Neural cell (in vitro differentiated cells): Measurements from ENCODE around the gene PIGQ. TPM values are rescaled to one million over a fixed set of nuclear protein-coding genes. Genes with fewer than 3 reads are reported as not detected.

Experiments used
- H2AFZ ChIP-seq: fragments of 200-600, 300-800 bp; sonication (generic), shearing (Covaris generic); 2 replicates; pipeline ENCODE4 v1.6.0; 2014; ENCODE audit warnings: low read depth, mild to moderate bottlenecking, antibody characterized with exemption, low read length, moderate library complexity
- H3F3A ChIP-seq: fragments of 200-600 bp; shearing (Covaris generic); 2 replicates; pipeline ENCODE4 v1.6.1; 2016; ENCODE audit warnings: mild to moderate bottlenecking, moderate library complexity, mixed read lengths, antibody characterized with exemption, low read length; ENCODE audit not compliant: insufficient read depth, poor library complexity, severe bottlenecking
- H3K27ac ChIP-seq: fragments of 200-600, 300-800 bp; sonication (generic), shearing (Covaris generic); 2 replicates; pipeline ENCODE4 v1.5.1; 2014; ENCODE audit warnings: mild to moderate bottlenecking, low read length, moderate library complexity
- H3K27me3 ChIP-seq: fragments of 300-800, 200-600 bp; sonication (generic), shearing (Covaris generic); 2 replicates; pipeline ENCODE4 v1.6.0; 2014; ENCODE audit warnings: mild to moderate bottlenecking, low read depth, low read length, moderate library complexity; ENCODE audit not compliant: insufficient read depth
- H3K36me3 ChIP-seq: fragments of 300-800, 200-600 bp; sonication (generic), shearing (Covaris generic); 2 replicates; pipeline ENCODE4 v1.5.1; 2014; ENCODE audit warnings: mild to moderate bottlenecking, antibody characterized with exemption, low read length, moderate library complexity; ENCODE audit not compliant: insufficient read depth
- H3K4me2 ChIP-seq: fragments of 300-800, 200-600 bp; sonication (generic), shearing (Covaris generic); 2 replicates; pipeline ENCODE4 v1.6.0; 2014; ENCODE audit warnings: mild to moderate bottlenecking, low read length
- H3K4me3 ChIP-seq: fragments of 300-800, 200-600 bp; sonication (generic), shearing (Covaris generic); 2 replicates; pipeline ENCODE4 v1.5.1; 2014; ENCODE audit warnings: mild to moderate bottlenecking, low read length, moderate library complexity
- H3K79me2 ChIP-seq: fragments of 200-600 bp; shearing (Covaris generic); replicated peaks from 2 replicates; pipeline ENCODE4 v1.6.0; 2014; ENCODE audit warnings: mild to moderate bottlenecking, low read length, moderate library complexity; ENCODE audit not compliant: insufficient read depth
- H3K9ac ChIP-seq: fragments of 300-800, 200-600 bp; sonication (generic), shearing (Covaris generic); 2 replicates; pipeline ENCODE4 v1.6.1; 2016; ENCODE audit warnings: mild to moderate bottlenecking, low read length, mixed read lengths
- H3K9me2 ChIP-seq: fragments of 200-600 bp; shearing (Covaris generic); 2 replicates; pipeline ENCODE4 v1.6.1; 2016; ENCODE audit warnings: mild to moderate bottlenecking, low read length, mixed read lengths; ENCODE audit not compliant: insufficient read depth
- H3K9me3 ChIP-seq: fragments of 200-600, 300-800 bp; sonication (generic), shearing (Covaris generic); 2 replicates; pipeline ENCODE4 v1.6.1; 2016; ENCODE audit warnings: mild to moderate bottlenecking, mixed run types, low read length, moderate library complexity, mixed read lengths
- H4K20me1 ChIP-seq: fragments of 200-600 bp; shearing (Covaris generic); 2 replicates; pipeline ENCODE4 v1.6.1; 2016; ENCODE audit warnings: mild to moderate bottlenecking, mixed run types; ENCODE audit not compliant: insufficient read depth
- EP300 ChIP-seq: fragments of 450-650 bp; conservative IDR thresholded peaks from 2 replicates; pipeline ENCODE4 v1.6.1; 2014; ENCODE audit warnings: antibody characterized with exemption, mild to moderate bottlenecking, moderate library complexity; ENCODE audit not compliant: poor library complexity, severe bottlenecking
- EZH2 ChIP-seq: fragments of 200-600, 300-800 bp; shearing (Covaris generic), sonication (generic); IDR thresholded peaks from 2 replicates; pipeline ENCODE4 v1.6.1; 2014; ENCODE audit warnings: antibody characterized with exemption, low read length, borderline replicate concordance, mild to moderate bottlenecking; ENCODE audit not compliant: insufficient read depth, poor library complexity, severe bottlenecking
- MXI1 ChIP-seq: fragments of 450-650 bp; conservative IDR thresholded peaks from 2 replicates; pipeline ENCODE4 v1.6.1; 2014; ENCODE audit warnings: antibody characterized with exemption, mild to moderate bottlenecking; ENCODE audit not compliant: poor library complexity, severe bottlenecking
- POLR2AphosphoS5 ChIP-seq: IDR thresholded peaks from 2 replicates; pipeline ENCODE4 v1.6.1; 2012
- RAD21 ChIP-seq: fragments of 450-650 bp; conservative IDR thresholded peaks from 2 replicates; pipeline ENCODE4 v1.6.1; 2014; ENCODE audit warnings: antibody characterized with exemption, mild to moderate bottlenecking, moderate library complexity
- REST ChIP-seq: IDR thresholded peaks from 2 replicates; pipeline ENCODE4 v1.6.1; 2012; ENCODE audit warnings: borderline replicate concordance
- SMC3 ChIP-seq: fragments of 450-650 bp; conservative IDR thresholded peaks from 2 replicates; pipeline ENCODE4 v1.6.1; 2014; ENCODE audit warnings: antibody characterized with exemption, mild to moderate bottlenecking, moderate library complexity; ENCODE audit not compliant: poor library complexity
- TAF1 ChIP-seq: IDR thresholded peaks from 2 replicates; pipeline ENCODE4 v1.6.1; 2012; ENCODE audit warnings: low read depth
- polyA plus RNA-seq: library from polyadenylated mRNA; depleted of rRNA; stranded (reverse); fragments of >200 nt; gene quantifications from 2 replicates; pipeline ENCODE4 v1.2.3, GENCODE V29; 2014
- TF ChIP-seq, protein P1 (sequence below): fragments of 450-650 bp; IDR thresholded peaks from 2 replicates; pipeline ENCODE4 v1.5.1; 2014; ENCODE audit warnings: antibody characterized with exemption, mild to moderate bottlenecking, moderate library complexity; ENCODE audit not compliant: poor library complexity, severe bottlenecking

PIGQ gene
- polyA plus RNA-seq, 1 donor from 2014 or later = 69.2 TPM

DNA sequence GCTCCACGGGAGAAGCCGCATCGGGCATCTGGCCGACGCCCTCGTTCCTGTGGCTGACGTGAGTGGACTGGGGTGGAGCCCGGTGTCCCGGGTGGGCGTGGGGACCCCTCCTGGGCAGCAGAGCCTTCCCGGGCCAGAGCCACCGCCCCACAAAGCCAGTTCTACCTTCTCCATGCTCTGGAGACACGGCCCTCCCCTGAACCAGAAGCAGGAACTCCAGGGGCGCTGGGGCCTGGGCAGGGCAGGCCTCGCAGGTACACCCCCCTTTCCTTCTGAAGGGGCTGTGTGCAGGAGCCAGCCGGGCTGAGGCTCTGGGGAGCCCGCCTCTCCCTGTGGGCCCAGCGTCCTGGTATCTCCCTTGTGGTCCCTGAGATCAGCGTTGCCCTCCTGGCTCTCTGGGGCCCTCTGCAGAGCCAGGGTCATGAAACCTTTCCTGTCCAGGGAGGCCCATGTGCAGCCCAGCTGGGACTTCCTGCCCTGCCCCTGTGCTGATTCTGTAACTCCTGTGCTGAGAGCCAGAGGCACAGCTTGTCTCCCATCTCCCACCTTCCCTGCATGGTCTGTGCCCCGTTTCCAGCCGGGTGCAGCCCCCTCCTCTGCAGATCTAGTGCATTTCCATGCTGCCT lies 6.5 kb downstream of the PIGQ start:
- Histone ChIP-seq H3K4me2 (no peak overlapping the region), H3K27ac (no peak overlapping the region), H3K9ac (no peak overlapping the region), H3K27me3 (no peaks in the 10 kb centered on the region), H3K9me3 (no peaks in the 10 kb centered on the region), H3K4me3 (no peak overlapping the region), H3F3A (no peaks in the 10 kb centered on the region), H3K79me2 (no peaks in the 10 kb centered on the region), H3K9me2 (no peaks in the 10 kb centered on the region), H2AFZ (no peak overlapping the region), H3K36me3 (no peaks in the 10 kb centered on the region), H4K20me1 (no peaks in the 10 kb centered on the region)
- TF ChIP-seq REST = no peak
- no peak for TF ChIP-seq RAD21
- TF ChIP-seq SMC3 = no peak
- TF ChIP-seq, protein P1, sequence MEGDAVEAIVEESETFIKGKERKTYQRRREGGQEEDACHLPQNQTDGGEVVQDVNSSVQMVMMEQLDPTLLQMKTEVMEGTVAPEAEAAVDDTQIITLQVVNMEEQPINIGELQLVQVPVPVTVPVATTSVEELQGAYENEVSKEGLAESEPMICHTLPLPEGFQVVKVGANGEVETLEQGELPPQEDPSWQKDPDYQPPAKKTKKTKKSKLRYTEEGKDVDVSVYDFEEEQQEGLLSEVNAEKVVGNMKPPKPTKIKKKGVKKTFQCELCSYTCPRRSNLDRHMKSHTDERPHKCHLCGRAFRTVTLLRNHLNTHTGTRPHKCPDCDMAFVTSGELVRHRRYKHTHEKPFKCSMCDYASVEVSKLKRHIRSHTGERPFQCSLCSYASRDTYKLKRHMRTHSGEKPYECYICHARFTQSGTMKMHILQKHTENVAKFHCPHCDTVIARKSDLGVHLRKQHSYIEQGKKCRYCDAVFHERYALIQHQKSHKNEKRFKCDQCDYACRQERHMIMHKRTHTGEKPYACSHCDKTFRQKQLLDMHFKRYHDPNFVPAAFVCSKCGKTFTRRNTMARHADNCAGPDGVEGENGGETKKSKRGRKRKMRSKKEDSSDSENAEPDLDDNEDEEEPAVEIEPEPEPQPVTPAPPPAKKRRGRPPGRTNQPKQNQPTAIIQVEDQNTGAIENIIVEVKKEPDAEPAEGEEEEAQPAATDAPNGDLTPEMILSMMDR = no peak
- no peak for TF ChIP-seq MXI1
- no peak for TF ChIP-seq EZH2
- TF ChIP-seq TAF1 = no peak
- TF ChIP-seq POLR2AphosphoS5 = no peak
- no peak for TF ChIP-seq EP300

- Histone ChIP-seq H3F3A (no peaks in the 10 kb centered on the region), H3K9me2 (no peaks in the 10 kb centered on the region), H3K4me3 (no peak overlapping the region), H3K79me2 (no peaks in the 10 kb centered on the region), H3K9ac (no peak overlapping the region), H4K20me1 (no peaks in the 10 kb centered on the region), H3K9me3 (no peaks in the 10 kb centered on the region), H3K36me3 (no peaks in the 10 kb centered on the region), H2AFZ (no peak overlapping the region), H3K27ac (no peak overlapping the region), H3K4me2 (no peak overlapping the region), H3K27me3 (no peaks in the 10 kb centered on the region)
- TF ChIP-seq RAD21 (no peak), REST (no peak), SMC3 (no peak)
Observed at GRCh38 chr16:576823-577201, 7.0 kb downstream of the PIGQ start.
